ENCODE results near the gene ARHGEF12. TPM values are rescaled to one million over a fixed set of nuclear protein-coding genes. Genes with fewer than 3 reads are reported as not detected.

The ARHGEF12 gene
- polyA plus RNA-seq, 2 of the 4 experiments (the other 2 are of a cell fraction): 16.7 to 27.2 TPM

DNA sequence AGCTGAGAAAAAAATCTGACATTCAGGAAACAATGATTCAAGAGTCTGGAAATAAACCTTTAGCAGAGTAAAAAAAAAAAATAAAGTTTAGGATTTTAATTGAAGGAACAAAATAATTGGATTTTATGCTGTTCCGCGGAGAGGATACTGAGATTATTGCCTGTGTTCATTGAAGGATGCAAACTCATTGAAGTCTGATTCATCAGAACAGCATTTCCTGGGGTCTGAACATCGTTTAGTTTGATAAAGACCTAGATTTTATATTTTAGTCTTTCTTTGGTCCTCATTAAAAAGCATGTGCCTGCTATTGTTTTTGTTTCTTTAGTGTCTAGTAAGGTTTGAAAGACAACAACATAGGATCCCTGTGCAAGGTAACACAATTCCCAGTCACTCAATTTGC is 6.7 kb upstream of the ARHGEF12 start:
- no peak for FAIRE-seq
- no peak for DNase-seq (ENCODE audit: low read depth in 1 of 2, low spot score in 1 of 2)
- Histone ChIP-seq H3K27ac (no peak overlapping the region), H3K4me3 (no peak overlapping the region), H3K9me3 (no peaks in the 10 kb centered on the region), H3K4me1 (peaks cover 53% of the 10 kb centered on the region), H3K4me2 (no peak overlapping the region)
- 76% methylated on average over 3 of the region's 3 CpGs for WGBS (ENCODE audit: missing lambda C conversion rate)
- POLR2A ChIA-PET: no interaction called here
- CTCF ChIA-PET: interaction anchor here (1.2 kb wide), 1 partner anchor 182 kb away, joined by 4 read pairs; the partner anchor contains the start of gene GRIK4
- ATAC-seq: no peak
- TF ChIP-seq KDM1A (IDR thresholded peaks at IDR 0.05; ENCODE audit: low read depth) (no peak), CEBPB (IDR thresholded peaks at IDR 0.05) (no peak), JUN (IDR thresholded peaks at IDR 0.05) (no peak), EP300 (IDR thresholded peaks at IDR 0.05) (no peak), HOXB13 (CRISPR knock-in tag; IDR thresholded peaks at IDR 0.05; ENCODE audit: low read depth) (no peak), ZSCAN20 (CRISPR knock-in tag; IDR thresholded peaks at IDR 0.05) (no peak), MAZ (IDR thresholded peaks at IDR 0.05; ENCODE audit: borderline replicate concordance, low read depth, low read length) (no peak), CBX8 (IDR thresholded peaks at IDR 0.05) (no peak), PHF8 (IDR thresholded peaks at IDR 0.05; ENCODE audit: borderline replicate concordance, low read depth) (no peak), SMC3 (IDR thresholded peaks at IDR 0.05) (no peak)
- TF ChIP-seq, protein P1, sequence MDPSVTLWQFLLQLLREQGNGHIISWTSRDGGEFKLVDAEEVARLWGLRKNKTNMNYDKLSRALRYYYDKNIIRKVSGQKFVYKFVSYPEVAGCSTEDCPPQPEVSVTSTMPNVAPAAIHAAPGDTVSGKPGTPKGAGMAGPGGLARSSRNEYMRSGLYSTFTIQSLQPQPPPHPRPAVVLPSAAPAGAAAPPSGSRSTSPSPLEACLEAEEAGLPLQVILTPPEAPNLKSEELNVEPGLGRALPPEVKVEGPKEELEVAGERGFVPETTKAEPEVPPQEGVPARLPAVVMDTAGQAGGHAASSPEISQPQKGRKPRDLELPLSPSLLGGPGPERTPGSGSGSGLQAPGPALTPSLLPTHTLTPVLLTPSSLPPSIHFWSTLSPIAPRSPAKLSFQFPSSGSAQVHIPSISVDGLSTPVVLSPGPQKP (IDR thresholded peaks at IDR 0.05; ENCODE audit: low read depth, low read length): no peak
- TF ChIP-seq, protein P2, sequence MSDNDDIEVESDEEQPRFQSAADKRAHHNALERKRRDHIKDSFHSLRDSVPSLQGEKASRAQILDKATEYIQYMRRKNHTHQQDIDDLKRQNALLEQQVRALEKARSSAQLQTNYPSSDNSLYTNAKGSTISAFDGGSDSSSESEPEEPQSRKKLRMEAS (IDR thresholded peaks at IDR 0.05): no peak
- TF ChIP-seq, protein P3, sequence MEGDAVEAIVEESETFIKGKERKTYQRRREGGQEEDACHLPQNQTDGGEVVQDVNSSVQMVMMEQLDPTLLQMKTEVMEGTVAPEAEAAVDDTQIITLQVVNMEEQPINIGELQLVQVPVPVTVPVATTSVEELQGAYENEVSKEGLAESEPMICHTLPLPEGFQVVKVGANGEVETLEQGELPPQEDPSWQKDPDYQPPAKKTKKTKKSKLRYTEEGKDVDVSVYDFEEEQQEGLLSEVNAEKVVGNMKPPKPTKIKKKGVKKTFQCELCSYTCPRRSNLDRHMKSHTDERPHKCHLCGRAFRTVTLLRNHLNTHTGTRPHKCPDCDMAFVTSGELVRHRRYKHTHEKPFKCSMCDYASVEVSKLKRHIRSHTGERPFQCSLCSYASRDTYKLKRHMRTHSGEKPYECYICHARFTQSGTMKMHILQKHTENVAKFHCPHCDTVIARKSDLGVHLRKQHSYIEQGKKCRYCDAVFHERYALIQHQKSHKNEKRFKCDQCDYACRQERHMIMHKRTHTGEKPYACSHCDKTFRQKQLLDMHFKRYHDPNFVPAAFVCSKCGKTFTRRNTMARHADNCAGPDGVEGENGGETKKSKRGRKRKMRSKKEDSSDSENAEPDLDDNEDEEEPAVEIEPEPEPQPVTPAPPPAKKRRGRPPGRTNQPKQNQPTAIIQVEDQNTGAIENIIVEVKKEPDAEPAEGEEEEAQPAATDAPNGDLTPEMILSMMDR (IDR thresholded peaks at IDR 0.05): no peak

DNA sequence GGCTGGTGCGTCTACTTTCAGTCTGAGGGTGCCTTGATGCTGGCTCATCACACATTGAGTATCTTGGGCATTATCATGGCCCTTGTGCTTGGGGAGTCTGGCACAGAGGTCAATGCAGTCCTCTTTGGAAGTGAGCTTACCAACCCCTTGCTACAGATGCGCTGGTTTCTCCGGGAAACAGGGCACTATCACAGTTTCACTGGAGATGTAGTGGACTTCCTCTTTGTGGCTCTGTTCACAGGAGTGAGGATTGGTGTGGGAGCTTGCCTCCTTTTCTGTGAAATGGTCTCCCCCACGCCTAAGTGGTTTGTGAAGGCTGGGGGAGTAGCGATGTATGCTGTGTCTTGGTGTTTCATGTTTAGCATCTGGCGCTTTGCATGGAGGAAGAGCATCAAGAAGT is 6.2 kb upstream of the ARHGEF12 start:
- no peak for DNase-seq (ENCODE audit: low read depth in 1 of 2, low spot score in 1 of 2)
- H3K4me3 ChIP-seq: no peak overlapping the region
- WGBS (ENCODE audit: missing lambda C conversion rate): 94% methylated on average over 6 of the region's 6 CpGs
- H3K4me2 ChIP-seq: no peak overlapping the region
- FAIRE-seq: no peak
- peaks cover 53% of the 10 kb centered on the region for H3K4me1 ChIP-seq
- POLR2A ChIA-PET: no interaction called here
- TF ChIP-seq EP300 (IDR thresholded peaks at IDR 0.05) (no peak), HOXB13 (CRISPR knock-in tag; IDR thresholded peaks at IDR 0.05; ENCODE audit: low read depth) (no peak), ESRRA (IDR thresholded peaks at IDR 0.05; ENCODE audit: borderline replicate concordance, low read length) (no peak), MAFK (IDR thresholded peaks at IDR 0.05; ENCODE audit: partially characterized antibody) (no peak), EHF (CRISPR knock-in tag; IDR thresholded peaks at IDR 0.05) (no peak), RAD21 (conservative IDR thresholded peaks at IDR 0.05 in 1 of 2, IDR thresholded peaks at IDR 0.05 in 1 of 2) (no peak), ZC3H11A (IDR thresholded peaks at IDR 0.05) (no peak), CEBPB (IDR thresholded peaks at IDR 0.05) (no peak), FOSL2 (IDR thresholded peaks at IDR 0.05) (no peak), FOSL2 (CRISPR knock-in tag; IDR thresholded peaks at IDR 0.05) (no peak), POLR2A (IDR thresholded peaks at IDR 0.05; ENCODE audit: low read length) (no peak), RCOR1 (IDR thresholded peaks at IDR 0.05; ENCODE audit: low read depth, low read length) (no peak), CBX8 (IDR thresholded peaks at IDR 0.05) (no peak), FOSB (CRISPR knock-in tag; IDR thresholded peaks at IDR 0.05) (no peak), POLR2AphosphoS2 (conservative IDR thresholded peaks at IDR 0.05; ENCODE audit: low read length) (no peak), TP53 (CRISPR knock-in tag; IDR thresholded peaks at IDR 0.05) (no peak), HDAC2 (IDR thresholded peaks at IDR 0.05) (no peak), ZSCAN20 (CRISPR knock-in tag; IDR thresholded peaks at IDR 0.05) (no peak)
- TF ChIP-seq, protein P4, sequence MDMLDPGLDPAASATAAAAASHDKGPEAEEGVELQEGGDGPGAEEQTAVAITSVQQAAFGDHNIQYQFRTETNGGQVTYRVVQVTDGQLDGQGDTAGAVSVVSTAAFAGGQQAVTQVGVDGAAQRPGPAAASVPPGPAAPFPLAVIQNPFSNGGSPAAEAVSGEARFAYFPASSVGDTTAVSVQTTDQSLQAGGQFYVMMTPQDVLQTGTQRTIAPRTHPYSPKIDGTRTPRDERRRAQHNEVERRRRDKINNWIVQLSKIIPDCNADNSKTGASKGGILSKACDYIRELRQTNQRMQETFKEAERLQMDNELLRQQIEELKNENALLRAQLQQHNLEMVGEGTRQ (IDR thresholded peaks at IDR 0.05): no peak
- TF ChIP-seq, protein P3 (IDR thresholded peaks at IDR 0.05): no peak
- peak overlapping the region in 1 of 2 experiments; percentile 17; a peak in 1 of 6 replicates for H3K27ac ChIP-seq
- CTCF ChIA-PET: interaction anchor here (1.2 kb wide), 1 partner anchor 181 kb away, joined by 4 read pairs; the partner anchor contains the start of gene GRIK4
- no peak for ATAC-seq
- no peaks in the 10 kb centered on the region for H3K9me3 ChIP-seq
